B cell (primary cell): ENCODE data around the gene ADO. TPM values are rescaled to one million over a fixed set of nuclear protein-coding genes. Genes with fewer than 3 reads are reported as not detected.

Experiments
- ATAC-seq: fragments of 200-7000 bp; cut with Tn5 transposase; one replicate; pipeline ENCODE4 v1.10.0; 2021; ENCODE audit warnings: low read depth, mild to moderate bottlenecking, moderate number of reproducible peaks, moderate library complexity
- CTCF ChIA-PET: fragments of 350-600 bp; sonication (Branson Sonifier 250); formaldehyde crosslinking; loops from one replicate; lab custom pipeline; 2021; ENCODE audit warnings: antibody characterized with exemption, inconsistent platforms; lab: Charles Lee
- POLR2A ChIA-PET: fragments of 350-600 bp; sonication (Branson Sonifier 250); formaldehyde crosslinking; loops from one replicate; lab custom pipeline; 2021; ENCODE audit warnings: antibody characterized with exemption; lab: Charles Lee
- DNase-seq: peaks from one replicate; pipeline ENCODE4 v3.0.0; 2013
- H2AFZ ChIP-seq: 2 replicates; pipeline ENCODE4 v1.6.1; 2012; ENCODE audit warnings: mild to moderate bottlenecking, low read depth, low read length; ENCODE audit not compliant: insufficient read depth, poor library complexity, severe bottlenecking
- H3K27ac ChIP-seq, 2 donors: 1 replicate in 1 of 2; 2 replicates in 1 of 2; pipeline ENCODE4 v1.5.1; 2012 to 2013; ENCODE audit warnings: low read length in 2 of 2, mild to moderate bottlenecking in 2 of 2, moderate library complexity in 1 of 2
- H3K27me3 ChIP-seq, 4 experiments: fragments of 200-600 bp in 1 of 4; sonication (generic) in 1 of 4; replicated peaks in 1 of 4; 1 replicate in 2 of 4; 2 replicates in 2 of 4; pipeline versions ENCODE4 v1.6.1 to v1.7.0; 2013 to 2016; ENCODE audit warnings: low read length in 3 of 4, mild to moderate bottlenecking in 2 of 4, mixed read lengths in 1 of 4, moderate library complexity in 1 of 4; ENCODE audit not compliant: insufficient read depth in 4 of 4, control insufficient read depth in 3 of 4; ENCODE audit errors: control extremely low read depth in 1 of 4
- H3K36me3 ChIP-seq, 2 experiments: replicated peaks in 1 of 2; 1 replicate in 1 of 2; 2 replicates in 1 of 2; pipeline versions ENCODE4 v1.6.1 to v1.7.1; 2013; ENCODE audit warnings: low read length in 1 of 2; ENCODE audit not compliant: insufficient read depth in 2 of 2, control insufficient read depth in 1 of 2; ENCODE audit errors: control extremely low read depth in 1 of 2, extremely low read depth in 1 of 2
- H3K4me1 ChIP-seq, 2 donors: fragments of 200-600 bp in 1 of 2; sonication (generic) in 1 of 2; 1 replicate in 1 of 2; 2 replicates in 1 of 2; pipeline versions ENCODE4 v1.5.1 to v1.6.1; 2013 to 2017; ENCODE audit warnings: low read length in 2 of 2; ENCODE audit not compliant: control insufficient read depth in 2 of 2, insufficient read depth in 2 of 2
- H3K4me2 ChIP-seq: replicated peaks from 2 replicates; pipeline ENCODE3; 2012; ENCODE audit warnings: mild to moderate bottlenecking, low read depth, low read length; ENCODE audit not compliant: poor library complexity, severe bottlenecking
- H3K4me3 ChIP-seq, 5 experiments: fragments of 200-600 bp in 1 of 5; sonication (generic) in 1 of 5; 1 replicate in 3 of 5; 2 replicates in 2 of 5; pipeline versions ENCODE4 v1.5.1 to v1.7.0; 2011 to 2016; ENCODE audit warnings: low read length in 4 of 5, mild to moderate bottlenecking in 4 of 5, low read depth in 2 of 5, control low read depth in 1 of 5, moderate library complexity in 1 of 5; ENCODE audit not compliant: insufficient read depth in 1 of 5; ENCODE audit errors: control extremely low read depth in 1 of 5, extremely low read depth in 1 of 5
- H3K79me2 ChIP-seq: fragments of 200-600 bp; sonication (generic); one replicate; pipeline ENCODE4 v1.6.0; 2016; ENCODE audit warnings: low read length; ENCODE audit not compliant: control insufficient read depth, insufficient read depth
- H3K9ac ChIP-seq: fragments of 200-600 bp; sonication (generic); 2 replicates; pipeline ENCODE4 v1.6.1; 2017; ENCODE audit warnings: mild to moderate bottlenecking, low read length, moderate library complexity
- H3K9me3 ChIP-seq, 3 donors: one replicate each; pipeline versions ENCODE4 v1.6.1 to v1.7.1; 2013; ENCODE audit warnings: low read length in 2 of 3; ENCODE audit not compliant: control insufficient read depth in 2 of 3, insufficient read depth in 1 of 3; ENCODE audit errors: control extremely low read depth in 1 of 3
- H4K20me1 ChIP-seq: 2 replicates; pipeline ENCODE4 v1.6.0; 2012; ENCODE audit warnings: mild to moderate bottlenecking, low read length; ENCODE audit not compliant: insufficient read depth, control insufficient read depth, poor library complexity, severe bottlenecking
- H3K27ac Mint-ChIP-seq: one replicate; pipeline ENCODE4 v1.8.0; 2021; ENCODE audit warnings: mixed read lengths
- H3K27me3 Mint-ChIP-seq: one replicate; pipeline ENCODE4 v1.8.0; 2021; ENCODE audit warnings: mixed read lengths
- H3K4me1 Mint-ChIP-seq: one replicate; pipeline ENCODE4 v1.8.0; 2021; ENCODE audit warnings: mixed read lengths
- H3K4me3 Mint-ChIP-seq: one replicate; pipeline ENCODE4 v1.8.0; 2021; ENCODE audit warnings: mixed read lengths
- H3K9me3 Mint-ChIP-seq: one replicate; pipeline ENCODE4 v1.8.0; 2022; ENCODE audit warnings: mixed read lengths; ENCODE audit not compliant: insufficient read depth
- EZH2 ChIP-seq: IDR thresholded peaks from 2 replicates; pipeline ENCODE4 v1.6.1; 2012; ENCODE audit warnings: borderline replicate concordance, low read depth, mild to moderate bottlenecking, moderate library complexity, low read length; ENCODE audit not compliant: insufficient read depth, poor library complexity, severe bottlenecking
- WGBS: methylation state at CpG from one replicate; pipeline ENCODE4 v1.1.5; 2013; ENCODE audit warnings: missing lambda C conversion rate; ENCODE audit not compliant: insufficient coverage; 5-methylcytosine and 5-hydroxymethylcytosine counted together
- intact Hi-C: fragments of 100-400 bp; cut with micrococcal nuclease; formaldehyde crosslinking; loops from one replicate; pipeline ENCODE4 v1.10.0; 2022
- polyA plus RNA-seq: library from polyadenylated mRNA; depleted of rRNA; stranded (reverse); fragments of >200 nt; gene quantifications from 2 replicates; pipeline ENCODE4 v1.2.3, GENCODE V29; 2012
- total RNA-seq, 2 donors: library from RNA; stranded (reverse); fragments of 120-200 nt in 1 of 2; gene quantifications; 1 replicate in 1 of 2; 2 replicates in 1 of 2; pipeline versions ENCODE4 v1.2.3 to v1.2.4, GENCODE V29; 2013 to 2022
- TF ChIP-seq, protein P1 (sequence below): fragments of 200-600 bp; IDR thresholded peaks from one replicate; pipeline ENCODE4 v1.8.0; 2022; ENCODE audit warnings: antibody characterized with exemption, mild to moderate bottlenecking

ADO gene
- total and polyA plus RNA-seq, 2 donors (not counting 1 experiment from before 2014, with no cell fraction given) = 9.4 to 18.4 TPM

DNA sequence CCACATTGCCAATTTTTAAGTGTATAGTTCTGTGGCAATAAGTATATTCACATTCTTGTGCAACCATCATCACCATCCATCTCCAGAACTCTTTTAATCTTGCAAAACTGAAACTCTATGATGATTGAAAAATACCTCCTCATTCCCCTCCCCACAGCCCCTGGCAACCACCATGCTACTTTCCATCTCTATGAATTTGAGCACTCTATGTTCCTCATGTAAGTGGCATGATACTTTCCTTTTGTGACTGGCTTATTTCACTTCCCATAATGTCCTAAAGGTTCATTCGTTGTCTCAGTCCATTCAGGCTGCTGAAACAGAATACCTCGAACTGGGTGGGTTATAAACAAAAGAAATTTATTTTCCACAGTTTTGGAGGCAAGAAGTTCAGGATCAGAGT, 35.1 kb downstream of the ADO start:
- H3K27me3 Mint-ChIP-seq = no peaks in the 10 kb centered on the region
- CTCF ChIA-PET = no interaction called here

DNA sequence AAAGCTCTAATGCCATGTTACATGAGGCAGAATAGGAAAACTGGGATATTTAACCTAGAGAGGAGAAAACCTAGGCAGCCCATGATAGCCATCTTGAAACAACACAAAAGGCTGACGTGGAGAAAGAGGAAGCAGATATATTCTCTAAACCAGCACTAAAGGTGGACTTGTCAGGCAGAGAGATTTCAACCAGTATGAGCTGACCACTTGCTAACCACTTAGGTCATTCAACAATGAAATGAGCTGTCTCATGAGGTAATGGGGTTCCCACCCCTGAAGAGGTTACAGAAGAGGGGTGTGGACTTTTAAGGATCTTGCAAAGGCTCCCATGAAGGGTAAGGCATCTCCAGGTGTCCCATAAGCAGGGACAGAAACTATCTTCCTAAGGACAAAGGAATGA, 38.5 kb downstream of the ADO start:
- intact Hi-C loops = no loop called here
- no peak for ATAC-seq
- H4K20me1 ChIP-seq = no peaks in the 10 kb centered on the region
- no peak overlapping the region for H2AFZ ChIP-seq
- H3K4me1 ChIP-seq = no peaks in the 10 kb centered on the region
- no peak for TF ChIP-seq EZH2
- TF ChIP-seq, protein P1, sequence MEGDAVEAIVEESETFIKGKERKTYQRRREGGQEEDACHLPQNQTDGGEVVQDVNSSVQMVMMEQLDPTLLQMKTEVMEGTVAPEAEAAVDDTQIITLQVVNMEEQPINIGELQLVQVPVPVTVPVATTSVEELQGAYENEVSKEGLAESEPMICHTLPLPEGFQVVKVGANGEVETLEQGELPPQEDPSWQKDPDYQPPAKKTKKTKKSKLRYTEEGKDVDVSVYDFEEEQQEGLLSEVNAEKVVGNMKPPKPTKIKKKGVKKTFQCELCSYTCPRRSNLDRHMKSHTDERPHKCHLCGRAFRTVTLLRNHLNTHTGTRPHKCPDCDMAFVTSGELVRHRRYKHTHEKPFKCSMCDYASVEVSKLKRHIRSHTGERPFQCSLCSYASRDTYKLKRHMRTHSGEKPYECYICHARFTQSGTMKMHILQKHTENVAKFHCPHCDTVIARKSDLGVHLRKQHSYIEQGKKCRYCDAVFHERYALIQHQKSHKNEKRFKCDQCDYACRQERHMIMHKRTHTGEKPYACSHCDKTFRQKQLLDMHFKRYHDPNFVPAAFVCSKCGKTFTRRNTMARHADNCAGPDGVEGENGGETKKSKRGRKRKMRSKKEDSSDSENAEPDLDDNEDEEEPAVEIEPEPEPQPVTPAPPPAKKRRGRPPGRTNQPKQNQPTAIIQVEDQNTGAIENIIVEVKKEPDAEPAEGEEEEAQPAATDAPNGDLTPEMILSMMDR = no peak
- H3K27ac ChIP-seq = no peak overlapping the region
- H3K9ac ChIP-seq = no peak overlapping the region
- no peak overlapping the region for H3K4me3 ChIP-seq
- no peaks in the 10 kb centered on the region for H3K79me2 ChIP-seq
- ChIA-PET POLR2A (no interaction called here), CTCF (no interaction called here)
- DNase-seq = no peak
- Mint-ChIP-seq H3K27me3 (no peaks in the 10 kb centered on the region), H3K9me3 (peaks cover 8% of the 10 kb centered on the region), H3K4me3 (no peak overlapping the region), H3K4me1 (no peaks in the 10 kb centered on the region), H3K27ac (no peak overlapping the region)
- H3K36me3 ChIP-seq = no peaks in the 10 kb centered on the region
- H3K4me2 ChIP-seq = no peak overlapping the region
- H3K27me3 ChIP-seq = no peaks in the 10 kb centered on the region
- no CpG with 5 or more reads among the region's 1 CpG for WGBS
- peaks cover 1 to 11% (median 6%) of the 10 kb centered on the region in 3 donors for H3K9me3 ChIP-seq

More for the DNA sequence above, 35.1 kb downstream of the ADO start:
- intact Hi-C loops = no loop called here
- no peak overlapping the region for H3K4me3 ChIP-seq
- H3K27ac Mint-ChIP-seq = no peak overlapping the region
- no peaks in the 10 kb centered on the region for H3K79me2 ChIP-seq
- TF ChIP-seq, protein P1 = no peak
- DNase-seq (no peak), ATAC-seq (no peak)
- H3K4me1 Mint-ChIP-seq = no peaks in the 10 kb centered on the region
- H2AFZ ChIP-seq = no peak overlapping the region
- H3K9me3 ChIP-seq = no peaks in the 10 kb centered on the region
- H3K9ac ChIP-seq = no peak overlapping the region
- H3K4me1 ChIP-seq = no peaks in the 10 kb centered on the region
- no CpG with 5 or more reads among the region's 2 CpGs for WGBS
- no peaks in the 10 kb centered on the region for H3K27me3 ChIP-seq
- no peaks in the 10 kb centered on the region for H3K36me3 ChIP-seq
- H4K20me1 ChIP-seq = no peaks in the 10 kb centered on the region
- no peak overlapping the region for H3K4me2 ChIP-seq
- no peak overlapping the region for H3K4me3 Mint-ChIP-seq
- no peak overlapping the region for H3K27ac ChIP-seq
- POLR2A ChIA-PET = no interaction called here
- H3K9me3 Mint-ChIP-seq = no peaks in the 10 kb centered on the region
